Neuronal stem cell (in vitro differentiated cells): ENCODE data around the gene CCDC117.
"Not testable (repeated sequence)": the region's sequence is repeated elsewhere in the genome, so short reads cannot be mapped to it uniquely, and the experiment has no call there.

Experiments
- DNase-seq: peaks from one replicate; pipeline ENCODE4 v3.0.0-alpha.2; 2013; ENCODE audit warnings: low spot score
- H2AFZ ChIP-seq: one replicate; pipeline ENCODE4 v1.6.1; 2013; ENCODE audit warnings: mild to moderate bottlenecking, low read length, inconsistent platforms
- H2AK5ac ChIP-seq: 2 replicates; pipeline ENCODE4 v1.6.1; 2013; ENCODE audit warnings: low read depth, mild to moderate bottlenecking, inconsistent platforms, low read length, moderate library complexity, mixed read lengths
- H2BK120ac ChIP-seq: 2 replicates; pipeline ENCODE4 v1.6.1; 2013; ENCODE audit warnings: low read depth, mild to moderate bottlenecking, inconsistent platforms, low read length, moderate library complexity, mixed read lengths
- H2BK12ac ChIP-seq: one replicate; pipeline ENCODE4 v1.6.1; 2013; ENCODE audit warnings: low read length, inconsistent platforms
- H2BK15ac ChIP-seq: 2 replicates; pipeline ENCODE4 v1.6.1; 2013; ENCODE audit warnings: mild to moderate bottlenecking, low read length, inconsistent platforms, mixed read lengths
- H2BK5ac ChIP-seq: one replicate; pipeline ENCODE4 v1.6.1; 2013; ENCODE audit warnings: inconsistent platforms, mild to moderate bottlenecking, low read length, moderate library complexity
- H3K14ac ChIP-seq: one replicate; pipeline ENCODE4 v1.6.1; 2013; ENCODE audit warnings: low read length, inconsistent platforms
- H3K18ac ChIP-seq: 2 replicates; pipeline ENCODE4 v1.6.1; 2013; ENCODE audit warnings: low read length, inconsistent platforms
- H3K23ac ChIP-seq: 2 replicates; pipeline ENCODE4 v1.6.1; 2013; ENCODE audit warnings: low read depth, mild to moderate bottlenecking, mixed read lengths, low read length, inconsistent platforms; ENCODE audit not compliant: poor library complexity
- H3K27ac ChIP-seq: replicated peaks from 3 replicates; pipeline ENCODE4 v1.5.1; 2013; ENCODE audit warnings: low read length, inconsistent platforms
- H3K27me3 ChIP-seq, 3 experiments: 2 replicates each; pipeline ENCODE4 v1.6.1; 2013; ENCODE audit warnings: low read length in 3 of 3, mild to moderate bottlenecking in 2 of 3, inconsistent platforms in 1 of 3, low read depth in 1 of 3, mixed read lengths in 1 of 3, moderate library complexity in 1 of 3; ENCODE audit not compliant: control insufficient read depth in 3 of 3, insufficient read depth in 3 of 3
- H3K36me3 ChIP-seq, 2 donors: replicated peaks in 1 of 2; 2 replicates each; pipeline ENCODE4 v1.6.1; 2013; ENCODE audit warnings: low read length in 2 of 2; ENCODE audit not compliant: control insufficient read depth in 2 of 2, insufficient read depth in 2 of 2
- H3K4ac ChIP-seq: 2 replicates; pipeline ENCODE4 v1.6.1; 2013; ENCODE audit warnings: inconsistent platforms, mild to moderate bottlenecking, low read length, moderate library complexity
- H3K4me1 ChIP-seq, 2 donors: 1 replicate in 1 of 2; 2 replicates in 1 of 2; pipeline ENCODE4 v1.6.1; 2013; ENCODE audit warnings: low read length in 2 of 2, low read depth in 1 of 2; ENCODE audit not compliant: control insufficient read depth in 2 of 2, insufficient read depth in 1 of 2
- H3K4me2 ChIP-seq: one replicate; pipeline ENCODE4 v1.6.1; 2013; ENCODE audit warnings: mild to moderate bottlenecking, low read length, inconsistent platforms; ENCODE audit not compliant: insufficient read depth, poor library complexity, severe bottlenecking
- H3K4me3 ChIP-seq, 2 donors: 2 replicates each; pipeline ENCODE4 v1.5.1; 2013; ENCODE audit warnings: low read length in 2 of 2, mild to moderate bottlenecking in 2 of 2, inconsistent platforms in 1 of 2, moderate library complexity in 1 of 2
- H3K79me1 ChIP-seq: one replicate; pipeline ENCODE4 v1.6.1; 2013; ENCODE audit warnings: low read depth, mild to moderate bottlenecking, inconsistent platforms, low read length, moderate library complexity
- H3K9ac ChIP-seq: one replicate; pipeline ENCODE4 v1.6.1; 2013; ENCODE audit warnings: mild to moderate bottlenecking, low read depth, low read length, inconsistent platforms; ENCODE audit not compliant: poor library complexity
- H3K9me3 ChIP-seq, 2 donors: replicated peaks in 1 of 2; 2 replicates each; pipeline versions ENCODE3 to v1.6.1; 2013; ENCODE audit warnings: low read length in 2 of 2, mild to moderate bottlenecking in 2 of 2, inconsistent platforms in 1 of 2, low read depth in 1 of 2, mixed read lengths in 1 of 2, moderate library complexity in 1 of 2; ENCODE audit not compliant: control insufficient read depth in 2 of 2, insufficient read depth in 1 of 2
- H4K8ac ChIP-seq: one replicate; pipeline ENCODE4 v1.6.1; 2013; ENCODE audit warnings: low read depth, mild to moderate bottlenecking, inconsistent platforms, low read length, moderate library complexity
- H4K91ac ChIP-seq: one replicate; pipeline ENCODE4 v1.6.1; 2013; ENCODE audit warnings: low read length, low read depth, mild to moderate bottlenecking, inconsistent platforms; ENCODE audit not compliant: poor library complexity
- WGBS, 2 donors: extraction: QIAGEN DNeasy Blood & Tissue Kit; methylation state at CpG; one replicate each; pipeline ENCODE4 v1.1.7; 2013; ENCODE audit warnings: missing lambda C conversion rate in 2 of 2, mixed read lengths in 1 of 2; ENCODE audit not compliant: insufficient read length in 2 of 2, insufficient replicate concordance in 1 of 2; ENCODE audit errors: extremely low coverage in 2 of 2; 5-methylcytosine and 5-hydroxymethylcytosine counted together

Gene CCDC117

DNA sequence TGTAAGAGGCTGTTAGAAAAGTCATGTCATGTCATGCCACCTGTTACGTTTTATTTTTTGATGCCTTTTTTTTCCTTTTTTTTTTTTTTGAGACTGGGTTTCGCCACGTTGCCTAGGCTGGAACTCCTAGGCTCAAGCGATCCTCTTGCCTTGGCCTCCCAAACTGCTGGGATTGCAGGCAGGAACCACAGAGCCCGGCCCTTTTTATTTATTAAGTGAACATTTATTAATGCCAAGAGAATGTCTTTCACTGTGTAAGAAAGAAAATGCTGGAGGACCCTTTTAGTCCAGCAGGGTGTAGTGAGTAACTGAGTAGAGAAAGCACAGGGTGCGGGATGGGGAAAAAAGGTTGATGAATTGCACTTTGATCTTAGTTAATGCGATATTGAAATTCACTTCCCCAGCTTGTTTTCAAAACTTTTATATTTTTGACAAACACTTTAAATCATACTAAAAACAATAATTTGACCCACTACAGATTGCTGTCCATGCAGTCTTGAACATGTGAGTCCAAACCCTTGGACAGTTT, 30.2 kb downstream of the CCDC117 start:
- H2AK5ac ChIP-seq = no peak overlapping the region
- no peak overlapping the region for H3K18ac ChIP-seq
- H2BK12ac ChIP-seq = no peak overlapping the region
- H3K9me3 ChIP-seq = no peaks in the 10 kb centered on the region
- H3K23ac ChIP-seq = no peak overlapping the region
- H4K91ac ChIP-seq = no peak overlapping the region
- H3K4me1 ChIP-seq = peaks cover 0 to 4% of the 10 kb centered on the region in 2 donors
- H3K79me1 ChIP-seq = no peaks in the 10 kb centered on the region
- no peak overlapping the region for H3K4ac ChIP-seq
- no peak overlapping the region for H3K4me2 ChIP-seq
- no peak overlapping the region for H3K9ac ChIP-seq
- no peak overlapping the region for H2BK5ac ChIP-seq
- WGBS, 2 donors = no CpG with 5 or more reads among the region's 7 CpGs
- peaks cover 0 to 17% of the 10 kb centered on the region in 2 donors for H3K36me3 ChIP-seq
- no peak overlapping the region for H2AFZ ChIP-seq
- H3K14ac ChIP-seq = no peak overlapping the region
- H3K27me3 ChIP-seq = no peaks in the 10 kb centered on the region
- no peak overlapping the region for H3K27ac ChIP-seq
- no peak overlapping the region for H4K8ac ChIP-seq
- no peak overlapping the region for H2BK15ac ChIP-seq
- H3K4me3 ChIP-seq = no peak overlapping the region
- no peak overlapping the region for H2BK120ac ChIP-seq
- no peak for DNase-seq

DNA sequence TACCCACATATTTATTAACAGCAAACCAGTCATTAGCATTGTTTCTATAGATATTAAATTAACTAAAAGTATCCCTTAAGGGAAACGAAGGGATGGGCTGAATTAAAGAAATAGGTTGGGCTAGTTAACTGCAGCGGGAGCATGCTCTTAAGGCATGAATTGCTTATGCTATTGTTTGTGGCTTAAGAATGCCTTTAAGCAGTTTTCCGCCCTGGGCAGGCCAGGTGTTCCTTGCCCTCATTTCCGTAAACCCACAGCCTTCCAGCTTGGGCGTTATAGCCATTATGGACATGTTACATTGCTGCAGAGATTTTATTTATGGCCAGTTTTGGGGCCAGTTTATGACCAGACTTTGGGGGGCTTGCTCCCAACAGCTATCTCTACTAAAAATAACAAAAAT, 32.9 kb downstream of the CCDC117 start:
- not testable (repeated sequence) for H3K18ac ChIP-seq, DNase-seq, H3K14ac ChIP-seq, H3K4ac ChIP-seq, H3K23ac ChIP-seq, H3K9me3 ChIP-seq, H3K4me1 ChIP-seq, H2BK120ac ChIP-seq, H3K9ac ChIP-seq, H2AFZ ChIP-seq, H3K27me3 ChIP-seq, H3K27ac ChIP-seq, H2BK5ac ChIP-seq, H3K36me3 ChIP-seq, H4K91ac ChIP-seq, H3K79me1 ChIP-seq, H2BK15ac ChIP-seq, H2BK12ac ChIP-seq, H4K8ac ChIP-seq, H3K4me2 ChIP-seq, H3K4me3 ChIP-seq, H2AK5ac ChIP-seq
- no CpG with 5 or more reads among the region's 5 CpGs for WGBS, 2 donors

DNA sequence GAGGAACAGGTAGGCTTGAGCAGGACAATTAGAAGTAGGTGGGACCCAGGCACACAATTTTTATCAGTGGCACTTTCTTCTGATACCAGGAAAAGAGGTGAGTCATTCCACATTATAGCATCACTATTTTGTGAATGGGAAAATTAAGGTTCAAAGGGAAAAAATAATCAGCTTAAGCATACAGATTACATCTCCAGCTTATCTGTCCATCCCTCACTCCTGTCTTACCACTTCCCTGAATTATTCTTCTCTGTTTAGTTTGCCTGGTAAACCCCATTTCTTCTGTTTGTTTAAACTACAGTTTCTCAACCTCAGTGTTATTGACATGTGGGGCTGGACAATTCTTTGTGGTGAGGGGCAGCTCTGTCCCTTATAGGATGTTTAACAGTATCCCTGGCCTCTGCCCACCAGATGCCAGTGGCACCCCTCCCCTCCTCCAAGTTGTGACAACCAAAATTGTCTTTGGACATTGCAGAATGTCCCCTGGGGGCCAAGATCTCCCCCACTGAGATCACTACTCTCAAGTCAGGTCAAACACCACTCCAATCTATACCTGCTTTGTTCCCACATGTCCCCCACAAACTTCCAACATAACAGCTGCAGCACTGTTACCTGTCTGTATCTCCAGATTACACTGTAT, 36.3 kb downstream of the CCDC117 start:
- no peak for DNase-seq
- Histone ChIP-seq H3K9ac (no peak overlapping the region), H3K18ac (no peak overlapping the region), H3K9me3 (no peaks in the 10 kb centered on the region), H2AFZ (no peak overlapping the region), H3K27ac (no peak overlapping the region), H3K4ac (no peak overlapping the region), H3K4me2 (no peak overlapping the region), H3K14ac (no peak overlapping the region), H3K36me3 (peaks cover 0 to 4% of the 10 kb centered on the region in 2 donors), H3K4me1 (peaks cover 0 to 2% of the 10 kb centered on the region in 2 donors), H3K27me3 (no peaks in the 10 kb centered on the region), H2BK12ac (no peak overlapping the region), H2BK120ac (no peak overlapping the region), H4K91ac (no peak overlapping the region), H3K79me1 (no peaks in the 10 kb centered on the region), H3K23ac (no peak overlapping the region), H3K4me3 (no peak overlapping the region), H2AK5ac (no peak overlapping the region), H2BK15ac (no peak overlapping the region), H4K8ac (no peak overlapping the region), H2BK5ac (no peak overlapping the region)

DNA sequence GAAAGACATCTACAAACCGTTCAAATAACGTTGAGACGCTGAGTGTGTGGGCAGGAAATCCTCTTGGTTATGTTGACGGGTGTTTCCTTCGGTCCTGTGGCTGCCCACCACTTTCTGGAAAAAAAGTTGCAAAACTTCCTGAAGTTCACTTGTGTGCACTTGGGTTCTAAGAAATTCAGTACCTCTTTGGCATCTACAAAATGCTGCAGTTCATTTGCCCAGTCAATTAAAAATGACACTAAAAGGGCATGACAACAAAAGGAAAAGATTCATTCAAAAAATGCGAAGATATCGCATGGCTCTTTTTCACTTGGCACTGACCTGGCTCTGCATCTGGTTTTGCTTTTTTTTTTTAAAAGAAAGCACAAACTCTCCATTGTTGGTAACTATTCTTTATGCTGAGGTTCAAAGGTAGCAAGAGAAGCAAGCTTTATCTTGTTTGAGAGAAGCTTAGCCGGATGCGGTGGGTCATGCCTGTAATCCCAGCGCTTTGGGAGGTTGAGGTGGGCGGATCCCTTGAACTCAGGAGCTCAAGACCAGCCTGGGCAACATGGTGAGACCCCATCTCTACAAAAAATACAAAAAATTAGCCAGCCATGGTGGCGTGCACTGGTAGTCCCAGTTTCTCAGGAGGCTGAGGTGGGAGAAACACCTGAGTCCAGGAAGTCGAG, 38.5 kb downstream of the CCDC117 start:
- Histone ChIP-seq H3K36me3 (peaks cover 0 to 5% of the 10 kb centered on the region in 2 donors), H3K4ac (no peak overlapping the region), H3K27me3 (no peaks in the 10 kb centered on the region), H2BK15ac (no peak overlapping the region), H3K9me3 (no peaks in the 10 kb centered on the region), H2BK12ac (no peak overlapping the region), H3K18ac (no peak overlapping the region), H3K79me1 (no peaks in the 10 kb centered on the region), H3K4me1 (peaks cover 0 to 5% of the 10 kb centered on the region in 2 donors), H3K4me3 (no peak overlapping the region), H3K4me2 (no peak overlapping the region), H4K91ac (no peak overlapping the region), H3K14ac (no peak overlapping the region), H2AFZ (no peak overlapping the region), H3K27ac (no peak overlapping the region), H3K9ac (no peak overlapping the region), H2AK5ac (no peak overlapping the region), H2BK120ac (no peak overlapping the region), H3K23ac (no peak overlapping the region), H4K8ac (no peak overlapping the region), H2BK5ac (no peak overlapping the region)
- no CpG with 5 or more reads among the region's 13 CpGs for WGBS, 2 donors
- DNase-seq = no peak
